Breast epithelium (tissue), 3 donors: Measurements from ENCODE around the gene ZSWIM1.

Experiments
- POLR2A ChIP-seq: fragments of 450-650 bp; IDR thresholded peaks from one replicate; pipeline ENCODE4 v1.6.1; 2016; ENCODE audit warnings: antibody characterized with exemption, mild to moderate bottlenecking, moderate library complexity
- TF ChIP-seq, protein P1 (sequence below), 3 donors: fragments of 450-650 bp; IDR thresholded peaks; one replicate each; pipeline ENCODE4 v1.5.1; 2016 to 2017; ENCODE audit warnings: antibody characterized with exemption in 3 of 3, mild to moderate bottlenecking in 3 of 3, moderate library complexity in 3 of 3

DNA sequence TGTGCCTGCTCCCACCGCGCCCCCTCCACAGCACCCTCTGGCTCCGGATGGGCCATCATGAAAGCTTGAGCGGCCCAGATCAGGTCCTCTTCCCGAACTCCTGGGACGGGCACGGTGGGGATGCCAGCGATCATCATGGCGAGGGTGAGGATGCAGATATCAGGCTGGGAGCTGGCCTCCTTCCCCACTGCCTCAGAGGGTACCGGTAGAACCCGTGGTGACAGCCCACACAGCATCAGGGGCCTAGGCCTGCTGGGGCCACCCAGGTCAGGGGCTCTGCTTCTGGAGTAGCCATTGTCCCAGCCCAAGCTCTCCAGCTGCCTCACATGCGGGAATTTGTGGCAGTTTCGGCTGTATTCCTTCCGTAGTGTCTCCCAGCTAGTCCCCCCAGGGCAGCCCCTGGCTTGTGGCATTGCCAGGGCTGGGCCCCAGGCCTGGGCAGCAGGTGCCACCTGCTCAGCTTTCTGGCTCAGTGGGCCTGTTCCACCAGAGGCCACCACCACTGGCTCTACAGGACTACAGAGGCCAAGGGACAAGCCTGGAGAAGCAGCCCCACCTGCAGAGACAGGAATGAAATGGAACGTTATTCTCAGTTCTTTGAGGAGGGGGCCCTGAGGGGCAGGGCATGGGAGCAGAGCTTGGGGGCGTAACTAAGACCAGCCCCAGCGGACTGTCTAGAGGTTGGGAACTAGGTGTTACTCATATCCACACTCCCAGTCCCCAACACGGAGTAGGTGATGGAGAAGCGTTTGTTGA lies 5.7 kb downstream of the ZSWIM1 start:
- TF ChIP-seq POLR2A, result no peak
- TF ChIP-seq, protein P1, sequence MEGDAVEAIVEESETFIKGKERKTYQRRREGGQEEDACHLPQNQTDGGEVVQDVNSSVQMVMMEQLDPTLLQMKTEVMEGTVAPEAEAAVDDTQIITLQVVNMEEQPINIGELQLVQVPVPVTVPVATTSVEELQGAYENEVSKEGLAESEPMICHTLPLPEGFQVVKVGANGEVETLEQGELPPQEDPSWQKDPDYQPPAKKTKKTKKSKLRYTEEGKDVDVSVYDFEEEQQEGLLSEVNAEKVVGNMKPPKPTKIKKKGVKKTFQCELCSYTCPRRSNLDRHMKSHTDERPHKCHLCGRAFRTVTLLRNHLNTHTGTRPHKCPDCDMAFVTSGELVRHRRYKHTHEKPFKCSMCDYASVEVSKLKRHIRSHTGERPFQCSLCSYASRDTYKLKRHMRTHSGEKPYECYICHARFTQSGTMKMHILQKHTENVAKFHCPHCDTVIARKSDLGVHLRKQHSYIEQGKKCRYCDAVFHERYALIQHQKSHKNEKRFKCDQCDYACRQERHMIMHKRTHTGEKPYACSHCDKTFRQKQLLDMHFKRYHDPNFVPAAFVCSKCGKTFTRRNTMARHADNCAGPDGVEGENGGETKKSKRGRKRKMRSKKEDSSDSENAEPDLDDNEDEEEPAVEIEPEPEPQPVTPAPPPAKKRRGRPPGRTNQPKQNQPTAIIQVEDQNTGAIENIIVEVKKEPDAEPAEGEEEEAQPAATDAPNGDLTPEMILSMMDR (IDR thresholded peaks at IDR 0.05), result no peak
